ENCODE measurements around the gene MED29. TPM values are rescaled to one million over a fixed set of nuclear protein-coding genes. Genes with fewer than 3 reads are reported as not detected.
A peak's percentile ranks its signal among the peaks of the same experiment; 100 is the strongest.

The MED29 gene
- total and polyA plus RNA-seq, 2 of the 13 experiments (the other 11 are each of a cell fraction or from before 2014, with no cell fraction given), result 14.0 to 19.7 TPM

- TF ChIP-seq HMGXB4 (CRISPR knock-in tag; IDR thresholded peaks at IDR 0.05; ENCODE audit: borderline replicate concordance in 1 of 2, low read depth in 1 of 2) (peak; percentile 39 to 60; a peak in 3 of 4 replicates), ZGPAT (CRISPR knock-in tag; IDR thresholded peaks at IDR 0.05) (no peak), NFE2L1 (CRISPR knock-in tag; IDR thresholded peaks at IDR 0.05; ENCODE audit: borderline replicate concordance) (0 out of 2 replicates have a peak, but pooled peaks have one; percentile 33), ZNF891 (CRISPR knock-in tag; IDR thresholded peaks at IDR 0.05) (no peak), ZFX (CRISPR knock-in tag; IDR thresholded peaks at IDR 0.05; ENCODE audit: low read depth) (peak; percentile 50; the same call in 1 of the 2 replicates), HNRNPUL1 (IDR thresholded peaks at IDR 0.05; ENCODE audit: low read depth, low read length) (no peak), MEIS1 (CRISPR knock-in tag; IDR thresholded peaks at IDR 0.05; ENCODE audit: borderline replicate concordance) (no peak), SAP130 (CRISPR knock-in tag; IDR thresholded peaks at IDR 0.05; ENCODE audit: low read depth) (peak; percentile 57), HOXA3 (CRISPR knock-in tag; IDR thresholded peaks at IDR 0.05) (0 out of 2 replicates have a peak, but pooled peaks have one; percentile 19), HINFP (CRISPR knock-in tag; IDR thresholded peaks at IDR 0.05; ENCODE audit: low read depth) (no peak), TRAFD1 (CRISPR knock-in tag; IDR thresholded peaks at IDR 0.05; ENCODE audit: borderline replicate concordance) (no peak), THAP7 (CRISPR knock-in tag; IDR thresholded peaks at IDR 0.05) (0 out of 2 replicates have a peak, but pooled peaks have one; percentile 56), ZBTB38 (CRISPR knock-in tag; IDR thresholded peaks at IDR 0.05) (peak; percentile 67)
- TF ChIP-seq, protein P1, sequence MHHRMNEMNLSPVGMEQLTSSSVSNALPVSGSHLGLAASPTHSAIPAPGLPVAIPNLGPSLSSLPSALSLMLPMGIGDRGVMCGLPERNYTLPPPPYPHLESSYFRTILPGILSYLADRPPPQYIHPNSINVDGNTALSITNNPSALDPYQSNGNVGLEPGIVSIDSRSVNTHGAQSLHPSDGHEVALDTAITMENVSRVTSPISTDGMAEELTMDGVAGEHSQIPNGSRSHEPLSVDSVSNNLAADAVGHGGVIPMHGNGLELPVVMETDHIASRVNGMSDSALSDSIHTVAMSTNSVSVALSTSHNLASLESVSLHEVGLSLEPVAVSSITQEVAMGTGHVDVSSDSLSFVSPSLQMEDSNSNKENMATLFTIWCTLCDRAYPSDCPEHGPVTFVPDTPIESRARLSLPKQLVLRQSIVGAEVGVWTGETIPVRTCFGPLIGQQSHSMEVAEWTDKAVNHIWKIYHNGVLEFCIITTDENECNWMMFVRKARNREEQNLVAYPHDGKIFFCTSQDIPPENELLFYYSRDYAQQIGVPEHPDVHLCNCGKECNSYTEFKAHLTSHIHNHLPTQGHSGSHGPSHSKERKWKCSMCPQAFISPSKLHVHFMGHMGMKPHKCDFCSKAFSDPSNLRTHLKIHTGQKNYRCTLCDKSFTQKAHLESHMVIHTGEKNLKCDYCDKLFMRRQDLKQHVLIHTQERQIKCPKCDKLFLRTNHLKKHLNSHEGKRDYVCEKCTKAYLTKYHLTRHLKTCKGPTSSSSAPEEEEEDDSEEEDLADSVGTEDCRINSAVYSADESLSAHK (CRISPR knock-in tag; IDR thresholded peaks at IDR 0.05; ENCODE audit: borderline replicate concordance), result no peak
- TF ChIP-seq, protein P2, sequence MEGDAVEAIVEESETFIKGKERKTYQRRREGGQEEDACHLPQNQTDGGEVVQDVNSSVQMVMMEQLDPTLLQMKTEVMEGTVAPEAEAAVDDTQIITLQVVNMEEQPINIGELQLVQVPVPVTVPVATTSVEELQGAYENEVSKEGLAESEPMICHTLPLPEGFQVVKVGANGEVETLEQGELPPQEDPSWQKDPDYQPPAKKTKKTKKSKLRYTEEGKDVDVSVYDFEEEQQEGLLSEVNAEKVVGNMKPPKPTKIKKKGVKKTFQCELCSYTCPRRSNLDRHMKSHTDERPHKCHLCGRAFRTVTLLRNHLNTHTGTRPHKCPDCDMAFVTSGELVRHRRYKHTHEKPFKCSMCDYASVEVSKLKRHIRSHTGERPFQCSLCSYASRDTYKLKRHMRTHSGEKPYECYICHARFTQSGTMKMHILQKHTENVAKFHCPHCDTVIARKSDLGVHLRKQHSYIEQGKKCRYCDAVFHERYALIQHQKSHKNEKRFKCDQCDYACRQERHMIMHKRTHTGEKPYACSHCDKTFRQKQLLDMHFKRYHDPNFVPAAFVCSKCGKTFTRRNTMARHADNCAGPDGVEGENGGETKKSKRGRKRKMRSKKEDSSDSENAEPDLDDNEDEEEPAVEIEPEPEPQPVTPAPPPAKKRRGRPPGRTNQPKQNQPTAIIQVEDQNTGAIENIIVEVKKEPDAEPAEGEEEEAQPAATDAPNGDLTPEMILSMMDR (CRISPR knock-in tag; IDR thresholded peaks at IDR 0.05), result peak; percentile 77
Observed at GRCh38 chr19:39413911-39414608, 22.9 kb downstream of the MED29 start (continued).

All from HepG2 (cell line).